T-helper 1 cell treated with Interleukin-12 subunit alpha and Interleukin-12 subunit beta and Interleukin-4 antibody, amounts not matched to agents 30 μg/mL and 1 μg/mL, for 36 hours (primary cell): ENCODE results near the gene PYGB.

ENCODE experiments used
- H3K27ac Mint-ChIP-seq: one replicate; pipeline ENCODE4 v1.8.0; 2021; ENCODE audit warnings: mild to moderate bottlenecking, mixed read lengths
- H3K27me3 Mint-ChIP-seq: one replicate; pipeline ENCODE4 v1.8.0; 2021; ENCODE audit warnings: low read depth, mixed read lengths
- H3K36me3 Mint-ChIP-seq: one replicate; pipeline ENCODE4 v1.8.0; 2021; ENCODE audit warnings: low read depth, mixed read lengths
- H3K4me1 Mint-ChIP-seq: one replicate; pipeline ENCODE4 v1.8.0; 2021; ENCODE audit warnings: low read depth, mixed read lengths
- H3K4me3 Mint-ChIP-seq: one replicate; pipeline ENCODE4 v1.8.0; 2021; ENCODE audit warnings: mild to moderate bottlenecking, moderate library complexity, mixed read lengths
- H3K9me3 Mint-ChIP-seq: one replicate; pipeline ENCODE4 v1.8.0; 2021; ENCODE audit warnings: mixed read lengths

Gene PYGB

DNA sequence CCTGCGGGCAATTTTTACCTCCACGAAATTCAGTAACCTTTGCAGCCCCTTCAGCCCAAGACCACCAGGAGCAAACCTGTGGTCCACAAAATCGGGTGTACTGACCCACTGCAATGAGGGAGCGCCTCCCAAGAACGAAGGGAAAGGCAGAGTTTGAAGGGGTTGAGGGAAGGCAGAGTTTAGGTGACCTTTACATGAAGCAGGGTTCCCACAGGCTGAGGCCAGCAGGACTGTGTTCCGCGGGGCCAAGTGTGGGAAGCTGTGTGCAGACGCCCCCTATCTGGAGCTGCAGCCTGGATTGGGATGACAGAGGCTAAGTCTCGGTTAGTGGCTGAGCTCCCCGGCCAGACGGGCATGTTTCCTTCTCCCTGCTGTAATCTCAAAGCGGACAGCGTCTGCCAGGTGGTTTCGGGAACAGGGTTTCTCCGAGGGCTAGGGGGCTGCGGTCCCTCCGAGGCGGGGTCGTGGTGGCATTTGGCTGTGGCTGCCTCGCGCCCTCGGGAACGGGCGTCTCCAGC, 826 bp upstream of the PYGB start:
- H3K27ac Mint-ChIP-seq = peak overlapping the region; percentile 9

DNA sequence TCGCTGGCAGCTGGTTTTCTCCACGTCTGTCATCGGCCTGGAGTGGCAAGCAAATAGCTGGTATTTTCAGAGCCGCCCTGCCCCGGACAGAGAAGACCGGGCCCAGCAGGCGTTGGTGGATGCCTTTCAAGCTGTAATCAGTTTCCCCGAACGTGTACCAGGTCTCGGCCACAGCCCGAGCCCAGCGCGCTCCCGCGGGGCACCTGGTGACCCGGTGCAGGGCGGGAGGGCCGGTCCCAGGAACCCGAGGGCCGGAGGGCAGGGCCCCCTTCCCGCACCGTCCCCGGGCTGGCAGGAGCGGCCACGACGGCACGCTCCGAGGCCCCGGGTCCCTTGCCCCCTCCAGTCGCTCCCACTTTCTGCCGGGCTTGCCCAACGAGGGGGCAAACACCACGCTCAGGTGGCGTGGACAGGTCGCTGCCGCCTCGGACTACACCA, 348 bp upstream of the PYGB start:
- H3K27ac Mint-ChIP-seq = no peak overlapping the region
- H3K27me3 Mint-ChIP-seq = peaks cover 20% of the 10 kb centered on the region

More for the DNA sequence above, 826 bp upstream of the PYGB start:
- peak overlapping the region; percentile 75 for H3K4me3 Mint-ChIP-seq
- peaks cover 14% of the 10 kb centered on the region for H3K4me1 Mint-ChIP-seq
- H3K9me3 Mint-ChIP-seq = no peaks in the 10 kb centered on the region
- peaks cover 21% of the 10 kb centered on the region for H3K27me3 Mint-ChIP-seq
- peaks cover 3% of the 10 kb centered on the region for H3K36me3 Mint-ChIP-seq

DNA sequence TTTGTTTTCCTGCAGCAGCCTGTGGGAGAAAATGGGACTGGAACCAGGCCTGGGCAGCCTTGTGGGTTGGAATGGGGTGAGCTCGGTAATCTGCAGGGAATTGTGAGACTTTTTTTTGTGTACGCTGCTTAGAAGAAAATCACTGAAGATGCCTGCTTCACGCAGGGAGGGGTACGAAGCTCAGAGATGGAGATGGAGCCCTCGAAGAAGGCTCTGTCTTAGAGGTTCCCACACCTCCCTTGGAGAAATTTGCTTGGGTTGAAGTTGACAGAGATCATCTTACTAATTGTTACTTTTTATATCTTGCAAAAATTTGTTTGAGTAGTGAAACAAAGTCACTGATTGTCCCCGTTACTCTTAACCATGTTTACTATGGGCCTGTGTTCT, 894 bp downstream of the PYGB start:
- peaks cover 3% of the 10 kb centered on the region for H3K36me3 Mint-ChIP-seq
- peak overlapping the region; percentile 89 for H3K4me3 Mint-ChIP-seq
- H3K9me3 Mint-ChIP-seq = no peaks in the 10 kb centered on the region
- H3K27me3 Mint-ChIP-seq = peaks cover 13% of the 10 kb centered on the region
- H3K27ac Mint-ChIP-seq = peak overlapping the region; percentile 83
- H3K4me1 Mint-ChIP-seq = peaks cover 14% of the 10 kb centered on the region

More for the DNA sequence above, 348 bp upstream of the PYGB start:
- Mint-ChIP-seq H3K4me3 (peak overlapping the region; percentile 75), H3K9me3 (no peaks in the 10 kb centered on the region), H3K4me1 (peaks cover 14% of the 10 kb centered on the region), H3K36me3 (peaks cover 3% of the 10 kb centered on the region)

DNA sequence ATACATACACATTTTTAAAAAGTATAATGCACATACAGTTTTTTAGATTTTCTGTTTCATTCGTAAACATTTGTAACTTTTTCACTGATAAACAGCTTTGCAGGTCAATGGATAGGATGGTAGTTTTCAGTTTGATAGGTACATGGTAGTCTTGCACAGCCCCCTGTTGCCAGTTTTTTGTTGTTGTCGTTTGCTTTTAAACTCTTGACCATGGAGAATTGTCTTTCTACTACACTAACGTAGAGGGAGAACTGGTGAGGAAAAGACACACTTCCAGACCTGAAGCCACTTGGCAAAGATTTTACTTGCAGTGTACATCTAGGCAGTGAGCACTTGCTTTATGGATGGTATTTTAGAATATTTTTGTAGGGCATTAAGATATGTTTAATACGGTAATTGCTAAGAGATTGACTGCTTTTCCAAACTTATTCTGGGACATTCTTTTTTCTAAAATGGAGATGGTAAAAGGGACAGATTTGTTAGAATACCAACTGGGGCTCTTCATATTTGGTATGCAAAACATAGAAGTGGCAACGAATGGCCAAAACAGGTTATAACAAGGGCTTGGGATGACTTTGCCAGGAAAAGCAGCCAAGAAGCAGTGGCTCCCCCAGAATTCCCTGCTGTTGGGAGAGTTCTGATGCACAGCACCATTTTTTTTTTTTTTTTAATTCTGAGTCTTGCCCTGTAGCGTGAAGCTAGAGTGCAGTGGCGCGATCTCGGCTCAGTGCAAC, 1.5 kb downstream of the PYGB start:
- peaks cover 3% of the 10 kb centered on the region for H3K36me3 Mint-ChIP-seq
- peak overlapping the region; percentile 89 for H3K4me3 Mint-ChIP-seq
- H3K9me3 Mint-ChIP-seq = no peaks in the 10 kb centered on the region
- peak overlapping the region; percentile 83 for H3K27ac Mint-ChIP-seq
- peaks cover 13% of the 10 kb centered on the region for H3K27me3 Mint-ChIP-seq
- peaks cover 14% of the 10 kb centered on the region for H3K4me1 Mint-ChIP-seq

DNA sequence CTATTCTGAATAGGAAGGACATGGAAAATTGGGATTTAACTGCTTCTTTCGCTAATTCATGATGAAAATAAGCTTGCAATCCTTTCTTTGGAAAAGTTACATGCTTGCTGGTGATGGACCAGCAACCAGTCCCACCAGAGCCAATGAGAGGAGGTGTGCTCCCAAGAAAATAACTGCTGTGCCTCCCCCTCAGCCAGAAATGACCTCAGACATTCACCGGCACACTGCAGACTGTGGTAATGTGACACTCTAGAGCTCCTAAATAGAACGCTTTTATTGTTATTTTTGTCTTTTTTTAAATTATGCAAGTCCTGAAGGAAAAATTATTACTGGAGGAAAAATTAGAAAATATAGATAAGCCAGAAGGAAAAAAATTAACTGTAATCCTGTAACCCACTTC, 2.6 kb downstream of the PYGB start:
- peaks cover 8% of the 10 kb centered on the region for H3K27me3 Mint-ChIP-seq
- peaks cover 14% of the 10 kb centered on the region for H3K4me1 Mint-ChIP-seq
- no peaks in the 10 kb centered on the region for H3K9me3 Mint-ChIP-seq
- no peak overlapping the region for H3K4me3 Mint-ChIP-seq
- peaks cover 3% of the 10 kb centered on the region for H3K36me3 Mint-ChIP-seq
- no peak overlapping the region for H3K27ac Mint-ChIP-seq

DNA sequence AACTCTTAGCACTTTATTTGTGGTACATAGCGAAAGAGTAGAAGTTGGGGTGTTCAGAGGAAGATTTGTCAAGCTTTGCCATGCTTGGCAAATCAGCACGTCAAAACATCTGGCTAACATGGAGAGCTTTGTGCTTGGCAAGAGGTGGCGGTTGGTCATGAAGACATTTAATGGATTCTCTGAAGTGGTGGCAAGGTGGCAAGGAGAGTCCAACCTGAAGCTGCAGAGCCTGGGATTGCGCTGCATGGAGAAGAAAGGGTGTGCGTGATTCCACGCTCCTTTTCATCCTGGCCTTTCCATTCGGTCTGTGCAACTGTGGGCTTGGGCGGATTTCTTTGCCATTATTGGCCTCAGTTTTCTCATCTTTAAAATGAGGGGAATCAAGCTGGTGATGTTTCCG, 3.1 kb downstream of the PYGB start:
- peaks cover 8% of the 10 kb centered on the region for H3K27me3 Mint-ChIP-seq
- peaks cover 14% of the 10 kb centered on the region for H3K4me1 Mint-ChIP-seq
- H3K9me3 Mint-ChIP-seq = no peaks in the 10 kb centered on the region
- H3K36me3 Mint-ChIP-seq = peaks cover 3% of the 10 kb centered on the region
- no peak overlapping the region for H3K4me3 Mint-ChIP-seq
- H3K27ac Mint-ChIP-seq = no peak overlapping the region

DNA sequence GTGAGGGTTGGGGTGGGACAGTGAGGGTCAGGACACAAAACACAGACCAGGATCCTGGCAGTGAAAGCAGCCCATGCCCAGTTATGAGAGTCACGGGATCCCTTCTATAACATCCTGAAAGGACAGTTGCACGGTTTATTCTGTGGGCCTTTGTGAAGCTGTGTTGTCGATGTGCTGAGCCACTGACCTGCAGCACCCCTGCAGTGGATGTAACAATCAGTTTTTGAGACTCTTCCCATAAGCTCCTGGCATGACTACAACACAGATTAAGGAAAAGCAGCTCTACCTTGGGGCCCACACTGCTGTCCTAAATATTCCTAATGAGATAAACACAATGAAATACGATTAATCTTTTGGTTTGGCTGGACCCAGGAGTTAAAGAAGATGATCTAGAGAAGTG, 3.7 kb downstream of the PYGB start:
- Mint-ChIP-seq H3K36me3 (peaks cover 3% of the 10 kb centered on the region), H3K9me3 (no peaks in the 10 kb centered on the region), H3K4me1 (peaks cover 14% of the 10 kb centered on the region), H3K27ac (no peak overlapping the region), H3K4me3 (no peak overlapping the region), H3K27me3 (peaks cover 6% of the 10 kb centered on the region)

DNA sequence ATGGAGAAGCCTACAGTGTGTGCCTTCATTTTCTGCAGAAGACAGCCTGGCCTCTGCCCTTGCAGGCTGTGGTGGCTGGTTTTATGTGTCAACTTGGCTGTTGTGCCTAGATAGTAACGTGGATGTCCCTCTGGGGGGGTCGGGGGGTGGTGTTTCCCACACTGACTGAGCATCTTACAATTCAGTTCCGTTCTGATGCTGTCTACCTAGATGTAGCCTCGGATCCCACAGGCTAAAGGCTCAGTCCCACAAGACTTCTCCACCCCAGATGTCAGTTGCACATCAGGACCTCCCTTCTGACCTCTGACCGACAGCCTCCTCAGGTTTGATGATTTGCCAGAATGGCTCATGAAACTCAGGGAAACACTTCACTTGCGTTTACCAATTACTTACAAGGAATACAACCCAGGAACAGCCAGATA, 4.4 kb downstream of the PYGB start:
- no peaks in the 10 kb centered on the region for H3K9me3 Mint-ChIP-seq
- no peaks in the 10 kb centered on the region for H3K27me3 Mint-ChIP-seq
- H3K27ac Mint-ChIP-seq = no peak overlapping the region
- peaks cover 9% of the 10 kb centered on the region for H3K4me1 Mint-ChIP-seq
- peaks cover 3% of the 10 kb centered on the region for H3K36me3 Mint-ChIP-seq
- no peak overlapping the region for H3K4me3 Mint-ChIP-seq

DNA sequence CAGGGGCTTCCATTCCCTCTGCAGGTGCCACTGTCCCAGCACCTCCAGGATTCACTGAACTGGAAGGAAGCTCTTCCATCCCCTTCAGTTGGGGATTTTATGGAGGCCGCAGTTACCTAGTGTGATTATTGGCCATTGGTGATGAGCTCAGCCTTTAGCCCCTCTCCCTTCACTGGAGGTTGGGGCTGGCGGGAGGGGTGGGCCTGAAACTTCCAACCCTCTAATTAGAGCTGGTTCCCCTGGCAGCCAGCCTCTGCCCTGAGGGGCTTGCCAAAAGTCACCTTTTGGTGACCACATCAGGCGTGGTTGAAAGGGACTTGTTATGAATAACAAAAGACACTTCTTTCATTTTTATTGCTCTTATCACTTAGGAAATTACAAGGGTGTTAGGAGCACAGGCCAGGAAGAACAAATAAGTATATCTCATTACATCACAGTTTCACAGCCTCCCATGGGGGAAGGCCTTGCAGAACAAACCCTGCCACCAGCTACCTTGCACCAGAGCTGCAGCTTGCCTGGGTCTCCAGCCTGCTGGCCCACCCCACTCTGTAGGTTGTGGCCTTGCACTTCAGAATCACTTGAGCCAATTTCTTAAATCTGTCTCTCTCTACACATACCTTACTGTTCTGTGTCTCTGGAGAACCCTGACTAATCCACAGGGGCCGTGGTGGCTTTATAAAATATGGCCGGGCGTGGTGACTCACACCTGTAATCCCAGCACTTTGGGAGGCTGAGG, 5.0 kb downstream of the PYGB start:
- Mint-ChIP-seq H3K9me3 (no peaks in the 10 kb centered on the region), H3K4me1 (peaks cover 9% of the 10 kb centered on the region), H3K4me3 (no peak overlapping the region), H3K36me3 (peaks cover 3% of the 10 kb centered on the region), H3K27me3 (no peaks in the 10 kb centered on the region), H3K27ac (no peak overlapping the region)

DNA sequence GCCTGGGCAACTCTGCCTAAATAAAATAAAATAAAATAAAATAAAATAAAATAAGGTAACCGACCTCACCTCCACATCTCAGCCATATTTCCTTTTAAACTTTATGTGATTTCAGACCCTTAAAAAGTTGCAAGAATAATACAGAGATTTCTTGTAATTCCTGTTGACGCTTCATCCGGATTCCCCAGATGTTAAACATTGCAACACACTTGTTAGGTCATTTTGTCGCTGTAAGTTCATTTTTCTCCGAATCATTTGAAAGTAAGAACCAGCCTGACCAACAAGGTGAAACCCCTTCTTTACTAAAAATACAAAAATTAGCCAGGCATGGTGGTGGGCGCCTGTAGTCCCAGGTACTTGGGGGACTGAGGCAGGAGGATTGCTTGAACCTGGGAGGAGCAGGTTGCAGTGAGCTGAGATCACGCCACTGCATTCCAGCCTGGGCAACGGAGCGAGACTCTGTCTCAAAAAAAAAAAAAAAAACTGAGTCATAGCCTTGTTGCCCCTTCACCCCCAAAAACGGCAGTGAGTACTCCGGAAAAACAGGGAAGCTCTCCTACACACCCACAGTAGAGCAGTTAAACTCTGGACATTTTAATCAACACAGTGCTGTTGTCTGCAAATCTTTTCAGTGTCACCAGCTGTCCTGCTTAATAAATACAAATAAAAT, 5.9 kb downstream of the PYGB start:
- Mint-ChIP-seq H3K27ac (no peak overlapping the region), H3K36me3 (peaks cover 3% of the 10 kb centered on the region), H3K4me3 (no peak overlapping the region), H3K9me3 (no peaks in the 10 kb centered on the region), H3K27me3 (no peaks in the 10 kb centered on the region), H3K4me1 (peaks cover 8% of the 10 kb centered on the region)

DNA sequence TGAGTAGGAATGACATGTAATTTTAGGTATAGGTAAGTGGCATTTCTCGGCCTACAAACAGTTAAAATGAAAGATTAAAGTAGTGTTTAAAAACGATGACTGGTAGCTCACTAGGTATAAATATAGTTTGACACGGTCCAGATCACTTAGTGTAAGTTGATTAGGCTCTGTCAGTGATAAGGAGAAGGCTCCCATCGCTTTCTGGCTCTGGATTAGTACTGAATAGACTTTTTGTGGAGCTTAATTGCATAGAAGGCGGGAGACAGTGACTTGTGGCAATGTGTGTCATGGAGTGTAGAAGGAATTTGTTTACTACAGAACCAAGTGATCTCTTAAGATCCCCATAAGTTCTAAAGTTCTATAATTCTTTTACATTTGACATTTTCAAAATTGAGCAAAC, 6.7 kb downstream of the PYGB start:
- no peaks in the 10 kb centered on the region for H3K27me3 Mint-ChIP-seq
- H3K9me3 Mint-ChIP-seq = no peaks in the 10 kb centered on the region
- no peak overlapping the region for H3K4me3 Mint-ChIP-seq
- H3K36me3 Mint-ChIP-seq = no peaks in the 10 kb centered on the region
- peaks cover under 1% of the 10 kb centered on the region for H3K4me1 Mint-ChIP-seq
- no peak overlapping the region for H3K27ac Mint-ChIP-seq

DNA sequence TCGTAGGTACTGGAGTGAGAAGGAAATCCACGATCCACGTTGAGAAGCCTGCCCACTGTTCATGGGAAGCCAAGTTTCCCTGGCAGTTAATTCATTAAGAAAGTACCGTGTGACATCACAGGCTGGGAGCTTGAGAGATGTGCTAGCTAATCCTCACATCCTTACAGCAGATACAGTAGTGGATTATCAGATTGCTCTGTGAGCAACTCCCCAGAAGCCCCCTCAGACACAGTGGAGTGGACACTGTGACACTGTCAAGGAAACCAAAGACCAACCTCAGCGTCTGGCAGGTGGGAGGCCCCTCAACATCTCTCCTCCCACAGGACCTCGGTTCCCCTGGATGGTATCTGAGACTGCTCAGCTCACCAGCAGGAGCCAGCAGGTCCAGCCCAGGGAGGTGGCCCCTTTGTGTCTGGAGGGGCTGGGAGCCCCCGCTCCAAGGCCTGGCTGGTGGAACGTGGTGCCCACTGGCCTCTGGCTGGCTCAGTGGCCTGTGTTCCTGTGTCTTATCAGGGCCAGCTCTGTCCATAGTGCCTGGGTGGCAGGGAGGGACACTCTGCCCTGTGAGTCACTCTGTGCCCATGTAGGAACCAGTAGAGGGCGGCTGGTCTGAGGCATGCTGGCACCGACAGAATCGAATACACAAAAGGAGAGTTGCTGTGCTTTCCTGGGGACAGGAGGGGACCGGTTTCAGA, 7.2 kb downstream of the PYGB start:
- Mint-ChIP-seq H3K4me1 (peaks cover 6% of the 10 kb centered on the region), H3K9me3 (no peaks in the 10 kb centered on the region), H3K27me3 (no peaks in the 10 kb centered on the region), H3K36me3 (no peaks in the 10 kb centered on the region), H3K4me3 (no peak overlapping the region), H3K27ac (no peak overlapping the region)

DNA sequence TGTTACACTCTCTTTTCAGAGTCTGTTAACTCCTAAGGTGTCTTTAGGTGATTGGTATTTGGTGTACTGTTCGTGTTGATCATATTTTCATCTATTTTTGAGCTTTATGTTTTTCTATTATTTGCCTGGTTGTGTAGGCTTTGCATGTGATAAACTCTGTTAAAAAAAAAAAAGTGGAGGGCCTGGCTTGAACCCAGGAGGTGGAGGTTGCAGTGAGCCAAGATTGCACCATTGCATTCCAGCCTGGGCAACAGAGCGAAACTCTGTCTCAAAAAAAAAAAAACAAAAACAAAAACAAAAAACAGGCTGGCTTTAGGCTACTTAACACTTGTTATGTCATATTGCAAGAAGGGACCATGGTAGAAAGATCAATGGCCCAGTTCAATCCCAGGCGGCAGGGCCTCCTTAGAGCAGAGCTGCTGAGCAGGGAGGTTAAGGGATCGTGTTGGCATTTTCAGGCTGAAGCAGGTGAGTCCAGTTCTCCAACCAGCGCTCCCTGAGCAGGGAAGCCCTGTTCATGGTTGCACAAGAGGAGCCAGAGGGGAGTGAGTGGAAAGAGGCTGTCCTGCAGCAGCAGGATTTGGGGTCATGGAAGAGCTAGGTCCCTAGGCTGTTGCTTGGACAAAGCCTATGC, 8.5 kb downstream of the PYGB start:
- Mint-ChIP-seq H3K27ac (no peak overlapping the region), H3K4me1 (peaks cover 12% of the 10 kb centered on the region), H3K4me3 (no peak overlapping the region), H3K9me3 (no peaks in the 10 kb centered on the region), H3K27me3 (no peaks in the 10 kb centered on the region), H3K36me3 (peaks cover 10% of the 10 kb centered on the region)

DNA sequence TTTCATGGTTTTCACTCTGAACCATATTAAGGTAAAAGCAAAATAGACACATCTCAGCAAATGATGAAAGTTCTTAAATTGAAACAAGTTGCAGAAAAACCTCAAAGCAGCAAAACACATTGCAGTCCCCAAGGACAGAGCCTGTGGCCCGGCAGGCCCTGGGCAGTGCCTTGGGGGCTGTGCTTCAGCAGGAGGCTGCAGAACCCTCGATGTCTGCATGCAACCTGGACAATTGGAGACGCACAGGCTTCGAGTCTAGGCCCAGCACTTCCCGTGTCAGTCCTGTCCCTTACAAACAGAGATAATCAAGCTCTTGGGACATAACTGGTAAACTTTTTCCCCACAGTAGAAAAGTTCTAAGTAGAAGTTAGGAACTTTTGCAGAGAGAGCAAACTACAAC, 9.2 kb downstream of the PYGB start:
- Mint-ChIP-seq H3K27me3 (no peaks in the 10 kb centered on the region), H3K9me3 (no peaks in the 10 kb centered on the region), H3K27ac (no peak overlapping the region), H3K4me3 (no peak overlapping the region), H3K36me3 (peaks cover 17% of the 10 kb centered on the region), H3K4me1 (peaks cover 12% of the 10 kb centered on the region)
